22Rv1 (cell line): Measurements from ENCODE around the gene NRXN3.
A peak's percentile ranks its signal among the peaks of the same experiment; 100 is the strongest.

Source experiments
- H3K27ac ChIP-seq: fragments of 450-650 bp; 2 replicates; pipeline ENCODE4 v1.5.1; 2017
- CTCF ChIP-seq: fragments of 450-650 bp; IDR thresholded peaks from 2 replicates; pipeline ENCODE4 v1.5.1; 2017; ENCODE audit warnings: mild to moderate bottlenecking
- ZFX ChIP-seq: fragments of 450-650 bp; IDR thresholded peaks from 2 replicates; pipeline ENCODE4 v1.6.1; 2017; ENCODE audit warnings: antibody characterized with exemption, borderline replicate concordance

Gene NRXN3

GRCh38 chr14:78592616-78593219 lies 422.5 kb downstream of the NRXN3 start:
- H3K27ac ChIP-seq, result no peak overlapping the region
- no peak for TF ChIP-seq CTCF
- TF ChIP-seq ZFX, result no peak

GRCh38 chr14:78593949-78594348 lies 423.8 kb downstream of the NRXN3 start:
- TF ChIP-seq ZFX, result no peak
- no peak for TF ChIP-seq CTCF
- H3K27ac ChIP-seq, result no peak overlapping the region

- H3K27ac ChIP-seq, result no peak overlapping the region
- TF ChIP-seq ZFX, result no peak
- TF ChIP-seq CTCF, result peak; percentile 38
These were observed 425.6 kb downstream of the NRXN3 start for GRCh38 chr14:78595797-78596196.

- TF ChIP-seq ZFX (no peak), CTCF (peak; percentile 95)
- H3K27ac ChIP-seq, result no peak overlapping the region
These were observed 428.1 kb downstream of the NRXN3 start for GRCh38 chr14:78598046-78598920.

- no peak overlapping the region for H3K27ac ChIP-seq
- TF ChIP-seq ZFX, result no peak
These were observed 435.0 kb downstream of the NRXN3 start for GRCh38 chr14:78605025-78605762.

GRCh38 chr14:78605897-78606500 lies 435.8 kb downstream of the NRXN3 start:
- no peak overlapping the region for H3K27ac ChIP-seq

More at GRCh38 chr14:78605897-78606500, 435.8 kb downstream of the NRXN3 start:
- TF ChIP-seq ZFX, result no peak
- no peak for TF ChIP-seq CTCF
